GM23338 (cell line): Measurements from ENCODE around the gene MRPL2. TPM values are rescaled to one million over a fixed set of nuclear protein-coding genes. Genes with fewer than 3 reads are reported as not detected.

ENCODE experiments used
- ATAC-seq: fragments of 200-7000 bp; cut with Tn5 transposase; 3 replicates; pipeline ENCODE4 v1.9.1; 2020
- DNase-seq: peaks from one replicate; pipeline ENCODE4 v3.0.0-alpha.2; 2015; ENCODE audit warnings: low spot score
- H2AFZ ChIP-seq: fragments of 200-600 bp; sonication (generic); 2 replicates; pipeline ENCODE4 v1.8.0; 2016; ENCODE audit warnings: antibody characterized with exemption, mild to moderate bottlenecking, moderate library complexity
- H3F3A ChIP-seq: fragments of 200-600 bp; sonication (generic); replicated peaks from 2 replicates; pipeline ENCODE4 v1.8.0; 2017; ENCODE audit warnings: antibody characterized with exemption, mixed run types, low read depth
- H3K27ac ChIP-seq: fragments of 200-600 bp; sonication (generic); 2 replicates; pipeline ENCODE4 v1.6.1; 2016; ENCODE audit warnings: low read depth
- H3K27me3 ChIP-seq: fragments of 200-600 bp; sonication (generic); 2 replicates; pipeline ENCODE4 v1.8.0; 2016; ENCODE audit warnings: mild to moderate bottlenecking, mixed run types, moderate library complexity; ENCODE audit not compliant: insufficient read depth
- H3K36me3 ChIP-seq: fragments of 200-600 bp; sonication (generic); 2 replicates; pipeline ENCODE4 v1.8.0; 2016; ENCODE audit warnings: mild to moderate bottlenecking; ENCODE audit not compliant: insufficient read depth
- H3K4me1 ChIP-seq: fragments of 200-600 bp; sonication (generic); 2 replicates; pipeline ENCODE4 v1.8.0; 2016; ENCODE audit warnings: mild to moderate bottlenecking, moderate library complexity; ENCODE audit not compliant: insufficient read depth
- H3K4me2 ChIP-seq: fragments of 200-600 bp; sonication (generic); 2 replicates; pipeline ENCODE4 v1.7.1; 2017; ENCODE audit warnings: mixed run types
- H3K4me3 ChIP-seq: fragments of 200-600 bp; sonication (generic); 2 replicates; pipeline ENCODE4 v1.6.1; 2016; ENCODE audit warnings: mixed run types
- H3K79me2 ChIP-seq: fragments of 200-600 bp; sonication (generic); replicated peaks from 2 replicates; pipeline ENCODE4 v1.8.0; 2017; ENCODE audit warnings: mild to moderate bottlenecking; ENCODE audit not compliant: insufficient read depth
- H3K9me2 ChIP-seq: fragments of 200-600 bp; sonication (generic); 2 replicates; pipeline ENCODE4 v1.8.0; 2017; ENCODE audit not compliant: insufficient read depth
- H4K20me1 ChIP-seq: fragments of 200-600 bp; sonication (generic); replicated peaks from 2 replicates; pipeline ENCODE4 v1.8.0; 2017; ENCODE audit warnings: mild to moderate bottlenecking; ENCODE audit not compliant: insufficient read depth
- H3K27ac Mint-ChIP-seq: 2 replicates; pipeline ENCODE4 v1.8.0; 2020; ENCODE audit warnings: inconsistent platforms, mild to moderate bottlenecking, moderate library complexity, mixed read lengths
- H3K27me3 Mint-ChIP-seq: 3 replicates; pipeline ENCODE4 v1.8.0; 2022; ENCODE audit warnings: low read depth, mild to moderate bottlenecking, moderate library complexity, mixed read lengths, inconsistent platforms; ENCODE audit not compliant: insufficient read depth, poor library complexity
- H3K36me3 Mint-ChIP-seq: 3 replicates; pipeline ENCODE4 v1.8.0; 2021; ENCODE audit warnings: low read depth, mild to moderate bottlenecking, inconsistent platforms, moderate library complexity, mixed read lengths
- H3K4me1 Mint-ChIP-seq: 3 replicates; pipeline ENCODE4 v1.8.0; 2020; ENCODE audit warnings: mild to moderate bottlenecking, inconsistent platforms, mixed read lengths
- H3K4me3 Mint-ChIP-seq: 3 replicates; pipeline ENCODE4 v1.8.0; 2021; ENCODE audit warnings: moderate library complexity, mild to moderate bottlenecking, inconsistent platforms, mixed read lengths
- H3K9me3 Mint-ChIP-seq: 3 replicates; pipeline ENCODE4 v1.8.0; 2020; ENCODE audit warnings: moderate library complexity, mild to moderate bottlenecking, inconsistent platforms, mixed read lengths
- CREB1 ChIP-seq: fragments of 250-450 bp; sonication (Bioruptor Pico); IDR thresholded peaks from 2 replicates; pipeline ENCODE4 v1.5.0; 2020; ENCODE audit warnings: low read depth, mild to moderate bottlenecking, moderate library complexity
- CTCF ChIP-seq, 2 experiments: fragments of 200-600 bp in 1 of 2; sonication (generic) in 1 of 2; conservative IDR thresholded peaks; 2 replicates each; pipeline versions ENCODE4 v1.5.1 to v1.6.1; 2016 to 2017; ENCODE audit warnings: antibody characterized with exemption in 2 of 2, low read depth in 2 of 2, mild to moderate bottlenecking in 2 of 2, moderate library complexity in 1 of 2
- ETS1 ChIP-seq: IDR thresholded peaks from 2 replicates; pipeline ENCODE4 v1.6.1; 2016; ENCODE audit warnings: antibody characterized with exemption
- EZH2 ChIP-seq: fragments of 200-600 bp; sonication (generic); IDR thresholded peaks from one replicate; pipeline ENCODE4 v1.8.0; 2017; ENCODE audit warnings: antibody characterized with exemption, mild to moderate bottlenecking, low read depth; ENCODE audit not compliant: unreplicated experiment
- EZH2phosphoT487 ChIP-seq: fragments of 200-600 bp; sonication (generic); IDR thresholded peaks from one replicate; pipeline ENCODE4 v1.8.1; 2018; ENCODE audit warnings: antibody characterized with exemption; ENCODE audit not compliant: unreplicated experiment
- NANOG ChIP-seq: IDR thresholded peaks from 2 replicates; pipeline ENCODE4 v1.6.1; 2016; ENCODE audit warnings: antibody characterized with exemption, borderline replicate concordance
- POLR2AphosphoS5 ChIP-seq: IDR thresholded peaks from 2 replicates; pipeline ENCODE4 v1.6.1; 2016; ENCODE audit warnings: antibody characterized with exemption, low read depth
- STAT1 ChIP-seq: IDR thresholded peaks from one replicate; pipeline ENCODE4 v1.6.1; 2016; ENCODE audit warnings: antibody characterized with exemption; ENCODE audit not compliant: unreplicated experiment
- ZNF114 ChIP-seq: fragments of 250-450 bp; sonication (Bioruptor Pico); IDR thresholded peaks from 2 replicates; pipeline ENCODE4 v1.5.0; 2020; ENCODE audit warnings: mild to moderate bottlenecking, moderate library complexity
- ZNF462 ChIP-seq: fragments of 250-450 bp; sonication (Bioruptor Pico); IDR thresholded peaks from 2 replicates; pipeline ENCODE4 v1.5.0; 2020; ENCODE audit warnings: mild to moderate bottlenecking, moderate library complexity
- polyA plus RNA-seq: library from polyadenylated mRNA; unstranded; fragments of >200 nt; fragmentation: Nextera tagmentation; extraction: Ambion mirVana; gene quantifications from 2 replicates; pipeline ENCODE4 v1.2.1, GENCODE V29; 2016
- total RNA-seq: library from RNA; depleted of rRNA; stranded (reverse); fragments of >200 nt; shearing (Covaris generic); gene quantifications from 2 replicates; pipeline ENCODE4 v1.2.3, GENCODE V29; 2014

Gene MRPL2
- total and polyA plus RNA-seq, 2 experiments from 2014 or later: 32.3 to 128 TPM

- Histone ChIP-seq H3F3A (no peaks in the 10 kb centered on the region), H3K4me2 (no peak overlapping the region), H3K9me2 (no peaks in the 10 kb centered on the region), H3K27me3 (no peaks in the 10 kb centered on the region), H3K4me3 (no peak overlapping the region), H3K27ac (no peak overlapping the region), H3K4me1 (peaks cover 8% of the 10 kb centered on the region; the same call in 1 of the 2 replicates), H4K20me1 (no peaks in the 10 kb centered on the region), H3K79me2 (no peaks in the 10 kb centered on the region), H2AFZ (no peak overlapping the region), H3K36me3 (no peaks in the 10 kb centered on the region; the same call in none of the 2 replicates)
- Mint-ChIP-seq H3K27ac (peak overlapping the region; percentile 77), H3K9me3 (no peaks in the 10 kb centered on the region), H3K4me1 (peaks cover 31% of the 10 kb centered on the region), H3K36me3 (peaks cover 9% of the 10 kb centered on the region), H3K4me3 (no peak overlapping the region; the same call in 2 of the 3 replicates), H3K27me3 (peaks cover 12% of the 10 kb centered on the region)
- DNase-seq: peak; percentile 90
- TF ChIP-seq CTCF (conservative IDR thresholded peaks at IDR 0.05; ENCODE audit: low read depth in 2 of 2): peak; percentile 76 to 88
- no peak for TF ChIP-seq ZNF114 (CRISPR knock-in tag)
- peak; percentile 90 for ATAC-seq
Measured at GRCh38 chr6:43070028-43070632, 10.9 kb upstream of the MRPL2 start.

- no peak for DNase-seq
- no peak overlapping the region for H3K4me3 ChIP-seq
- no peaks in the 10 kb centered on the region for H4K20me1 ChIP-seq
- H3K9me2 ChIP-seq: no peaks in the 10 kb centered on the region
- peaks cover 17% of the 10 kb centered on the region for H3K79me2 ChIP-seq
- no peak overlapping the region for H3K27ac ChIP-seq
- Mint-ChIP-seq H3K27ac (no peak overlapping the region), H3K4me1 (peaks cover 20% of the 10 kb centered on the region), H3K27me3 (peaks cover 14% of the 10 kb centered on the region), H3K36me3 (peaks cover 6% of the 10 kb centered on the region), H3K4me3 (no peak overlapping the region; the same call in 2 of the 3 replicates), H3K9me3 (no peaks in the 10 kb centered on the region; the same call in 2 of the 3 replicates)
- no peaks in the 10 kb centered on the region for H3K27me3 ChIP-seq
- TF ChIP-seq CREB1 (CRISPR knock-in tag): no peak
- TF ChIP-seq NANOG: no peak
- TF ChIP-seq STAT1: no peak
- no peak for TF ChIP-seq ZNF462
- no peak for TF ChIP-seq POLR2AphosphoS5
- TF ChIP-seq ETS1: no peak
- no peak for TF ChIP-seq ZNF114 (CRISPR knock-in tag)
- no peak for TF ChIP-seq CTCF (conservative IDR thresholded peaks at IDR 0.05; ENCODE audit: low read depth in 2 of 2)
- TF ChIP-seq EZH2: no peak
- no peak for TF ChIP-seq EZH2phosphoT487
- peaks cover 8% of the 10 kb centered on the region for H3F3A ChIP-seq
- no peak for ATAC-seq
- no peaks in the 10 kb centered on the region; the same call in 1 of the 2 replicates for H3K36me3 ChIP-seq
- H2AFZ ChIP-seq: no peak overlapping the region
- H3K4me2 ChIP-seq: no peak overlapping the region
- H3K4me1 ChIP-seq: peaks cover 9% of the 10 kb centered on the region
Measured at GRCh38 chr6:43062818-43063217, 3.6 kb upstream of the MRPL2 start.
